Neural crest cell (in vitro differentiated cells): Measurements from ENCODE around the gene ADAMTS17. TPM values are rescaled to one million over a fixed set of nuclear protein-coding genes. Genes with fewer than 3 reads are reported as not detected.

Experiments
- DNase-seq: peaks from one replicate; pipeline ENCODE4 v3.0.0; 2021; ENCODE audit warnings: low read depth, mixed read lengths, low spot score
- H3K27ac Mint-ChIP-seq: one replicate; pipeline ENCODE4 v1.8.0; 2021; ENCODE audit warnings: mild to moderate bottlenecking, mixed read lengths; ENCODE audit not compliant: unreplicated experiment
- H3K27me3 Mint-ChIP-seq: 2 replicates; pipeline ENCODE4 v1.8.0; 2021; ENCODE audit warnings: low read depth, mild to moderate bottlenecking, mixed read lengths
- H3K36me3 Mint-ChIP-seq: 2 replicates; pipeline ENCODE4 v1.8.0; 2021; ENCODE audit warnings: low read depth, mild to moderate bottlenecking, mixed read lengths
- H3K4me1 Mint-ChIP-seq: 2 replicates; pipeline ENCODE4 v1.8.0; 2021; ENCODE audit warnings: mixed read lengths
- H3K4me3 Mint-ChIP-seq: one replicate; pipeline ENCODE4 v1.8.0; 2021; ENCODE audit warnings: mild to moderate bottlenecking, mixed read lengths
- H3K9me3 Mint-ChIP-seq: 2 replicates; pipeline ENCODE4 v1.8.0; 2021; ENCODE audit warnings: mixed read lengths
- total RNA-seq: library from RNA; stranded (reverse); gene quantifications from 2 replicates; pipeline ENCODE4 v1.2.1, GENCODE V29; 2021
- TF ChIP-seq, protein P1 (sequence below): fragments of 200-600 bp; sonication (generic); conservative IDR thresholded peaks from 2 replicates; pipeline ENCODE4 v1.5.0; 2021; ENCODE audit warnings: antibody characterized with exemption, mild to moderate bottlenecking

ADAMTS17 gene
- total RNA-seq, 1 donor from 2014 or later = 2.3 TPM

DNA sequence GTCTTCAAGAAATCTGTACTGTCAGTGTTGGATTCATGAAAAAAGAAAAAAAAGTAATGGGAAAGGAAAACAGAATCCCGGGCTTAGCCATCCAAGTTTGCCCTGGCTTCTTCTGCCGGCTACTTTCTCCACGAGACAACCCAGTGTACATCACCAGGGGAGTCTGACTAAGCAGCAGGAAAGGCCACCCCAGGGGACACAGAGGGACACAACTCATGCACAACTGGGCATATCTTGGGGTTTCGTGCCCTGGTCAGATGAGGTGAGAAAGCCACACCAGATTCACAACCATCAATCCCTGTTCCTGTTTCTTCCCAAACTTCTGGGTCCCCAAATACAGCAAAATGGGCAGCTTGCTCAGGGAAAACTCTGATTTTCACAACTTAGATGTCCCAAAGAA is 33.2 kb downstream of the ADAMTS17 start:
- Mint-ChIP-seq H3K27me3 (no peaks in the 10 kb centered on the region), H3K27ac (no peak overlapping the region), H3K9me3 (peaks cover 2% of the 10 kb centered on the region), H3K36me3 (no peaks in the 10 kb centered on the region), H3K4me1 (no peaks in the 10 kb centered on the region), H3K4me3 (no peak overlapping the region)
- TF ChIP-seq, protein P1, sequence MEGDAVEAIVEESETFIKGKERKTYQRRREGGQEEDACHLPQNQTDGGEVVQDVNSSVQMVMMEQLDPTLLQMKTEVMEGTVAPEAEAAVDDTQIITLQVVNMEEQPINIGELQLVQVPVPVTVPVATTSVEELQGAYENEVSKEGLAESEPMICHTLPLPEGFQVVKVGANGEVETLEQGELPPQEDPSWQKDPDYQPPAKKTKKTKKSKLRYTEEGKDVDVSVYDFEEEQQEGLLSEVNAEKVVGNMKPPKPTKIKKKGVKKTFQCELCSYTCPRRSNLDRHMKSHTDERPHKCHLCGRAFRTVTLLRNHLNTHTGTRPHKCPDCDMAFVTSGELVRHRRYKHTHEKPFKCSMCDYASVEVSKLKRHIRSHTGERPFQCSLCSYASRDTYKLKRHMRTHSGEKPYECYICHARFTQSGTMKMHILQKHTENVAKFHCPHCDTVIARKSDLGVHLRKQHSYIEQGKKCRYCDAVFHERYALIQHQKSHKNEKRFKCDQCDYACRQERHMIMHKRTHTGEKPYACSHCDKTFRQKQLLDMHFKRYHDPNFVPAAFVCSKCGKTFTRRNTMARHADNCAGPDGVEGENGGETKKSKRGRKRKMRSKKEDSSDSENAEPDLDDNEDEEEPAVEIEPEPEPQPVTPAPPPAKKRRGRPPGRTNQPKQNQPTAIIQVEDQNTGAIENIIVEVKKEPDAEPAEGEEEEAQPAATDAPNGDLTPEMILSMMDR = no peak
- DNase-seq = no peak

DNA sequence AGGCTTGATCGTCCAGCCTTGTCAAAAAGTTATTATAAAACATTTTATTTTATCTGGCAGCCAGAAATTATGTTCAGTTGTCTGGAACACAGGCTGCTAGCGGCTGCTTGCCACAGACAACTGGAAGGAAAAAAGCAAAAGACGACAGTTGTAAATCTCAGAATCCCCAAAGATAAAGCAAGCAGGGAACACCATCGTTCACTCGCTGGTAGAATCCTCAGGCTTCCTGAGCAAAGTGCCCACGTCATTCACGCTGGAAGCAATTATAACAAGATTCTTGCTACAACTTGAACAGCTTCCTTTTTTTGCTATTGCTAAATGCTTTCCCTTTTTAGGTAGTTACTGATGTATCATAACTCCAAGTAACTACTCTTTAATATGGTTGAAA is 33.6 kb downstream of the ADAMTS17 start:
- Mint-ChIP-seq H3K36me3 (no peaks in the 10 kb centered on the region), H3K27me3 (no peaks in the 10 kb centered on the region), H3K9me3 (peaks cover 2% of the 10 kb centered on the region), H3K27ac (no peak overlapping the region), H3K4me3 (no peak overlapping the region), H3K4me1 (no peaks in the 10 kb centered on the region)
- TF ChIP-seq, protein P1 = no peak
- DNase-seq = no peak

GRCh38 chr15:100307241-100308212 is 34.2 kb downstream of the ADAMTS17 start:
- TF ChIP-seq, protein P1 = no peak

DNA sequence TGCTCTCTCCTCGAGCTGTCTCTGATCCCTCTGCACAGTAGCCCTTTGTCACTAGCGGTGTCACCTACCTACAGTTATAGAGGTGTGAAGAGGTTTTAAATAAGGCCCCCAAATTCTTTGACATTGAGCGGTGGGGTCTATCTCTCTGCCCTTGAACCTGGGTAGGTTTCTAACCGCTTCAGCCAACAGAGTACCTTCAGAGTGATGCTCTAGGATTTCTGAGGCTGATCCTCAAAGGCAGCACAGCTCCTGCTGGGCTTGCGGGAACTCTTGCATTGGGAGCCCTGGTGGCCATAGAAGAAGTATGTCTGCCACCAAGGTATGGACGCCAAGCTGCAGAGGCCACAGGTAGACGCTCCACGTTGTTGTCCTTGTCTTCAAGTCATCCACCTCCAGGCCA is 35.7 kb downstream of the ADAMTS17 start:
- Mint-ChIP-seq H3K4me1 (no peaks in the 10 kb centered on the region), H3K27ac (no peak overlapping the region), H3K27me3 (no peaks in the 10 kb centered on the region), H3K9me3 (no peaks in the 10 kb centered on the region), H3K36me3 (peaks cover 3% of the 10 kb centered on the region), H3K4me3 (no peak overlapping the region)
- DNase-seq = no peak
- TF ChIP-seq, protein P1 = no peak

More at GRCh38 chr15:100307241-100308212, 34.2 kb downstream of the ADAMTS17 start:
- H3K4me1 Mint-ChIP-seq = no peaks in the 10 kb centered on the region
- H3K9me3 Mint-ChIP-seq = peaks cover 2% of the 10 kb centered on the region
- no peaks in the 10 kb centered on the region for H3K27me3 Mint-ChIP-seq
- no peak overlapping the region for H3K4me3 Mint-ChIP-seq
- no peak for DNase-seq
- no peaks in the 10 kb centered on the region for H3K36me3 Mint-ChIP-seq
- H3K27ac Mint-ChIP-seq = no peak overlapping the region

- no peaks in the 10 kb centered on the region for H3K4me1 Mint-ChIP-seq
- H3K4me3 Mint-ChIP-seq = no peak overlapping the region
- no peak overlapping the region for H3K27ac Mint-ChIP-seq
- peaks cover 7% of the 10 kb centered on the region for H3K36me3 Mint-ChIP-seq
- TF ChIP-seq, protein P1 = no peak
- peaks cover 11% of the 10 kb centered on the region for H3K9me3 Mint-ChIP-seq
- DNase-seq = no peak
- no peaks in the 10 kb centered on the region for H3K27me3 Mint-ChIP-seq
Observed at GRCh38 chr15:100301910-100302431, 39.8 kb downstream of the ADAMTS17 start.
